Measurements from ENCODE around the gene FBXO31.

The FBXO31 gene

GRCh38 chr16:87339086-87339723, 44.4 kb downstream of the FBXO31 start:
- no peak for DNase-seq

- DNase-seq, result no peak
Observed at GRCh38 chr16:87338155-87338765, 45.3 kb downstream of the FBXO31 start.

GRCh38 chr16:87337262-87337771, 46.3 kb downstream of the FBXO31 start:
- no peak for DNase-seq

- DNase-seq, result no peak
Observed at GRCh38 chr16:87336434-87337240, 46.9 kb downstream of the FBXO31 start.

- DNase-seq, result no peak
Observed at GRCh38 chr16:87335625-87336433, 47.7 kb downstream of the FBXO31 start.

GRCh38 chr16:87334651-87335624, 48.6 kb downstream of the FBXO31 start:
- DNase-seq, result no peak

- no peak for DNase-seq
Observed at GRCh38 chr16:87333581-87334331, 49.8 kb downstream of the FBXO31 start.

GRCh38 chr16:87333101-87333500, 50.5 kb downstream of the FBXO31 start:
- no peak for DNase-seq

- DNase-seq, result no peak
Observed at GRCh38 chr16:87332150-87332549, 51.4 kb downstream of the FBXO31 start.

GRCh38 chr16:87331241-87331801, 52.3 kb downstream of the FBXO31 start:
- DNase-seq, result no peak

GRCh38 chr16:87330646-87331045, 52.9 kb downstream of the FBXO31 start:
- no peak for DNase-seq

GRCh38 chr16:87330257-87330624, 53.3 kb downstream of the FBXO31 start:
- no peak for DNase-seq

GRCh38 chr16:87329436-87330256, 53.9 kb downstream of the FBXO31 start:
- no peak for DNase-seq

- no peak for DNase-seq
Observed at GRCh38 chr16:87328846-87329245, 54.7 kb downstream of the FBXO31 start.

GRCh38 chr16:87327798-87328495, 55.6 kb downstream of the FBXO31 start:
- no peak for DNase-seq

GRCh38 chr16:87326151-87326571, 57.4 kb downstream of the FBXO31 start:
- no peak for DNase-seq

- no peak for DNase-seq
Observed at GRCh38 chr16:87325423-87325858, 58.1 kb downstream of the FBXO31 start.

- DNase-seq, result no peak
Observed at GRCh38 chr16:87324411-87325275, 58.9 kb downstream of the FBXO31 start.
